Stomach (tissue), 4 donors: Measurements from ENCODE around the gene SPSB4.

ENCODE experiments used
- EP300 ChIP-seq: sonication (generic); formaldehyde crosslinking; IDR thresholded peaks from one replicate; pipeline ENCODE4 v1.6.1; 2017; ENCODE audit warnings: antibody characterized with exemption
- POLR2A ChIP-seq, 4 donors: fragments of 450-650 bp; IDR thresholded peaks; one replicate each; pipeline ENCODE4 v1.6.1; 2016; ENCODE audit warnings: antibody characterized with exemption in 4 of 4, control low read depth in 2 of 4, mild to moderate bottlenecking in 1 of 4, moderate library complexity in 1 of 4
- POLR2AphosphoS5 ChIP-seq, 3 donors: sonication (generic); formaldehyde crosslinking; IDR thresholded peaks; one replicate each; pipeline ENCODE4 v1.6.1; 2016; ENCODE audit warnings: antibody characterized with exemption in 3 of 3
- TF ChIP-seq, protein P1 (sequence below), 7 experiments: fragments of 450-650 bp in 4 of 7; fragments of 200-600 bp in 3 of 7; sonication (generic) in 3 of 7; IDR thresholded peaks; one replicate each; pipeline ENCODE4 v1.5.1; 2016 to 2019; ENCODE audit warnings: antibody characterized with exemption in 7 of 7, control low read depth in 2 of 7, mild to moderate bottlenecking in 1 of 7

DNA sequence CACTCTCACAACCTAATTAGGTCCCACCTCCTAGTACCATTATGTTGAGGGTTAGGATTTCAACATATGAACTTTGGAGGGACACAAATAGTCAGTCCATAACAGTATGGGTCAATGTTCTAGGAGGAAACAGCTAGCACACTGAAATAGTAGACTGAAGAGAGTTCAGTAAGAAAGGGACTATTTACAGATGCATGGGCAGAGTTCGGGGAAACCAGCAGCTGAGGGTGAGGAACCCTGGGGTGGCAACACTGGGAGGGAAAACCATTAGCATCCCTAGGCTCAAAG is 102.5 kb downstream of the SPSB4 start:
- TF ChIP-seq, protein P1, sequence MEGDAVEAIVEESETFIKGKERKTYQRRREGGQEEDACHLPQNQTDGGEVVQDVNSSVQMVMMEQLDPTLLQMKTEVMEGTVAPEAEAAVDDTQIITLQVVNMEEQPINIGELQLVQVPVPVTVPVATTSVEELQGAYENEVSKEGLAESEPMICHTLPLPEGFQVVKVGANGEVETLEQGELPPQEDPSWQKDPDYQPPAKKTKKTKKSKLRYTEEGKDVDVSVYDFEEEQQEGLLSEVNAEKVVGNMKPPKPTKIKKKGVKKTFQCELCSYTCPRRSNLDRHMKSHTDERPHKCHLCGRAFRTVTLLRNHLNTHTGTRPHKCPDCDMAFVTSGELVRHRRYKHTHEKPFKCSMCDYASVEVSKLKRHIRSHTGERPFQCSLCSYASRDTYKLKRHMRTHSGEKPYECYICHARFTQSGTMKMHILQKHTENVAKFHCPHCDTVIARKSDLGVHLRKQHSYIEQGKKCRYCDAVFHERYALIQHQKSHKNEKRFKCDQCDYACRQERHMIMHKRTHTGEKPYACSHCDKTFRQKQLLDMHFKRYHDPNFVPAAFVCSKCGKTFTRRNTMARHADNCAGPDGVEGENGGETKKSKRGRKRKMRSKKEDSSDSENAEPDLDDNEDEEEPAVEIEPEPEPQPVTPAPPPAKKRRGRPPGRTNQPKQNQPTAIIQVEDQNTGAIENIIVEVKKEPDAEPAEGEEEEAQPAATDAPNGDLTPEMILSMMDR (IDR thresholded peaks at IDR 0.05), result no peak
- TF ChIP-seq POLR2A (IDR thresholded peaks at IDR 0.05), result no peak
- TF ChIP-seq POLR2AphosphoS5 (IDR thresholded peaks at IDR 0.05), result no peak
- TF ChIP-seq EP300, result no peak
